Fibroblast of the aortic adventitia (primary cell): ENCODE results near the gene SVEP1. TPM values are rescaled to one million over a fixed set of nuclear protein-coding genes. Genes with fewer than 3 reads are reported as not detected.

Source experiments
- DNase-seq: peaks from one replicate; pipeline ENCODE4 v3.0.0-alpha.2; 2010; ENCODE audit warnings: low read depth
- H3K4me3 ChIP-seq: 2 replicates; pipeline ENCODE4 v1.5.1; 2011; ENCODE audit warnings: low read depth, mild to moderate bottlenecking, control low read depth, low read length, moderate library complexity
- CTCF ChIP-seq: IDR thresholded peaks from 2 replicates; pipeline ENCODE4 v1.5.1; 2011; ENCODE audit warnings: mild to moderate bottlenecking, low read length, control low read depth, inconsistent platforms; ENCODE audit not compliant: insufficient read depth
- total RNA-seq: library from RNA; depleted of rRNA; stranded (reverse); fragments of >200 nt; gene quantifications from 2 replicates; pipeline ENCODE4 v1.2.3, GENCODE V29; 2012; ENCODE audit warnings: low replicate concordance

SVEP1 gene
- total RNA-seq, 1 donor = 50.2 TPM

DNA sequence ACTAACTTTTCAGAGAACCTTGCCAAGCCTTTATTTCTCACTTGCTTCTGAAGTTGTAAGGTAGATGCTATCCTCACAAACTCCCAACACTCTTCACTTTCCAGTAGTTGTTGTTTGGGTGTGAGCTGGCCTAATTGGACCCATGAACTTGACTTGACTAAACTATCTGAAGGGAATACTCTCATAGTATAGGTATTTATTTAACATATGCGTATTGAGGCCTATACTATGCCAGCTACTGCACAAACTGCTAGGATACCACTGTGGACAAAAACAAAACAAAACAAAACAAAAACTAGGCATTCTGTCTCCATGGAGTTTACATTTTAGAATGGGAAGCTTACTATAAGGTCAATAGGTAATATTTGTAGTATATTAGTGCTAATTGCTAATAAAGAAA, 243.2 kb downstream of the SVEP1 start:
- no peak overlapping the region for H3K4me3 ChIP-seq
- no peak for DNase-seq
- no peak for TF ChIP-seq CTCF

DNA sequence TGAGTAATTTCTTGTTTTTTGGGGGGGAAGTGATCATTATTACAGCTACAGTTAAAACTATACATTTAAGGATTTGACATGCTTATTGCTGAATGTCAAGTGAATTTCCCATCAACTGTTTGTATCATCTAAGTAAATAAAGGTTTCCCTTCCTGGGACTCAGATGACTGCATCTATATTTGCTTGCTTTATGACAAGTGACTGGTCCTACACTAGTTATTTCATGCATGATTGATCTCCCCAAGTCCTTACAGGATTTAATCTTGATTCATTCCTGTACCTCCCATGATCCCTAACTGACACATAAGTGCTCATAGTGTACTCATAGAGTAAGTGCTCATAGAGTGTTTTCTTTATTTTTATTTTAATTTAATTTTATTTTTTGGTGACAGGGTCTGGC, 244.7 kb downstream of the SVEP1 start:
- DNase-seq = no peak
- TF ChIP-seq CTCF = no peak
- no peak overlapping the region for H3K4me3 ChIP-seq

DNA sequence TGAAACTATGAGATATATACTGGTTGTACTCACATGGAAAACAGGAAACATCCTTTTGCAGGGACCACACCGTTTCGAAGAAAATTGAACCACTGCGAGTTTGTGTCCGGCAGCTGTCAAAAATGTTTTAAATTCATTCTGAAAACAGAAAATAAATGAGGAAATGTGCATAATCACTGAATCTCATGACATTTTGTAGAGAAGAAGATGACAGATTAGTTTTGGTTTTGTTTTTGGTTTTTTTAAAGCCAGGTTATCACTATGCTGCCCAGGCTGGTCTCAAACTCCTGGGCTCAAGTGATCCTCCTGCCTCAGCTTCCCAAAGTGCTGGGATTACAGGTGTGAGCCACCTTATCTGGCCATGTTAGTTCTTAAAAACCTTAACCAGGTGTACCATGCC, 245.4 kb downstream of the SVEP1 start:
- no peak overlapping the region for H3K4me3 ChIP-seq
- no peak for DNase-seq
- no peak for TF ChIP-seq CTCF

DNA sequence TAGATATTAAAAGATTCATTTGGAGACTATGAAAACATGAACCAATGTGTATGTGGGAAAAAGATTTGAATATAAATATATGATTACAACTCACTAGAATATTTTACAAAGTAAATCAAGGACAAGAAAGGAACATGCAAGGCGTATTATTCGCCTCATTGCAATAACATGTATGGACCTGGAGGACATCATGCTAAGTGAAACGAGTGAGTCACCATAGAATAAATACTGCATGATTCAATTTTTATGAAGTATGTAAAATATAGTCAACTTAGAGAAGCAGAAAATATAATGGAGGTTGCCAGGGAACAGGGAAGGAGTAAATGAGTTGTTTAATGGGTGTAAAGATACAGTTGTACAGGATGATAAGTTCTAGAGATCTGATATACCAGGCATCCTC, 246.8 kb downstream of the SVEP1 start:
- no peak overlapping the region for H3K4me3 ChIP-seq
- no peak for DNase-seq
- TF ChIP-seq CTCF = no peak

- no peak overlapping the region for H3K4me3 ChIP-seq
- TF ChIP-seq CTCF = no peak
- DNase-seq = no peak
Measured at GRCh38 chr9:110330484-110331105, 248.9 kb downstream of the SVEP1 start.

- H3K4me3 ChIP-seq = no peak overlapping the region
- no peak for TF ChIP-seq CTCF
- DNase-seq = no peak
Measured at GRCh38 chr9:110329639-110330230, 249.8 kb downstream of the SVEP1 start.

DNA sequence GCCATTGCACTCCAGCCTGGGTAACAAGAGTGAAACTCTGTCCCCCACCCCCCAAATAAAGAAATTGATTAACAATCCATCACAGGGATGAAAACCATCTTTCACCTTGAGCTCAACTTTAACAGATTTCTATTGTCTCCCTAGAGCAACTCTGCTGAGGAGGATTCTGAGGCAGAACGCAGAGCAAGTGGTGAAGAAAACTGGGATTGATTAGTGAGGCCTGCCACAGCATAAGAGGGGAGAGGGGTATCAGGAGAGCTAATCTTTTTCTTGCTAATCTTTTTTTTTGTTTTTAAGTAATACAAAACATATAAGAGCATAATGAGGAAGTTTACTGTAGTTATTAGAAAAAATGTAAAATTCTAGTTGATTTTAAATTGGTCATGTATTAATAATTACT, 250.8 kb downstream of the SVEP1 start:
- DNase-seq = no peak
- H3K4me3 ChIP-seq = no peak overlapping the region
- TF ChIP-seq CTCF = no peak
